ENCODE data around the gene IFT74. TPM values are rescaled to one million over a fixed set of nuclear protein-coding genes. Genes with fewer than 3 reads are reported as not detected.

The IFT74 gene
- total RNA-seq, 1 donor from 2014 or later: 9.4 TPM

DNA sequence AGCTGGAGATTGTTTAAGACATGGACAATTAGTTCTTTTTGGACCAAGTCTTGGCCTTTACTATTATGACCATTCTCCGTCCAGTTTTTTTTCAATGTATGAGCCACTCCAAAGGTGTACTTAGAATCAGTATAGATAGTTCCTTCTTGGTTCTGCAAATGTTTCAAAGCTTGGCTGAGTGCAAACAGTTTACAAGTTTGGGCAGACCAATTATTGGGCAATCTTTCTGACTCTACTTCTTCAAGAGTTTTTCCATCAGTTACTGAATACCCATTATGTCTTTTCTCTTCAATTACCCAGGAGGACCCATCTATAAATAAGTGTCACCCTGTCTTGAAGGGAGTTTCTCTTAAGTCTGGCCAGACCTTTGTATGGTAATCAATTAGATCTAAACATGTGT, 15.5 kb downstream of the IFT74 start:
- Histone ChIP-seq H3K9me3 (ENCODE audit: control insufficient read depth in 3 of 3, low read length in 3 of 3) (no peaks in the 10 kb centered on the region), H3K9ac (ENCODE audit: low read depth in 1 of 3, low read length in 3 of 3) (no peak overlapping the region), H3K4me3 (ENCODE audit: low read length in 3 of 3) (no peak overlapping the region)

DNA sequence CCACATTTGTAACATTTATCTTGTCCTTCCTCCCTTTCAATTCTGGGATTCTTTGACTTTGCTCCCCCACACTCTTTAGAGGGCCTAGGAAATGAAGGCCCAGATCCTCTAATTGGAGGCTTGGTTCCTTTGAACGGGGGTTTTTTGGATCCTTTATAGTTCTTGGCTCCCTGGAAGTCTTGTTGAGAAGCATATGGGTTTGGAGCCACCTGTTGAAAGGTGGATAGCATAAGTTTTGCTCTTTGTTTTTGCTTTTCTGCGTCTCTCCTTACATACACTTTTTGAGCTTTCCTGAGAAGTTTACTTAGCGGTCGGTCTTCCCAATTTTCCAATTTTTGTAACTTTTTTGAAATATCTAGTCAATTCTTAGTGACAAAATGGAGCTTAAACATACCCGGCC, 17.8 kb downstream of the IFT74 start:
- no peaks in the 10 kb centered on the region for H3K27me3 ChIP-seq (ENCODE audit: control insufficient read depth in 3 of 3, insufficient read depth in 3 of 3, low read length in 3 of 3)
- no peaks in the 10 kb centered on the region for H3K36me3 ChIP-seq (ENCODE audit: control insufficient read depth in 3 of 3, insufficient read depth in 3 of 3, low read length in 3 of 3)
- no peaks in the 10 kb centered on the region for H3K9me3 ChIP-seq (ENCODE audit: control insufficient read depth in 3 of 3, low read length in 3 of 3)
- no peak overlapping the region for H3K4me3 ChIP-seq (ENCODE audit: low read length in 3 of 3)
- H3K4me1 ChIP-seq (ENCODE audit: control insufficient read depth in 3 of 3, insufficient read depth in 3 of 3, low read length in 3 of 3): no peaks in the 10 kb centered on the region
- H3K9ac ChIP-seq (ENCODE audit: low read depth in 1 of 3, low read length in 3 of 3): no peak overlapping the region
- H3K27ac ChIP-seq (ENCODE audit: low read depth, low read length): no peak overlapping the region

More for the DNA sequence above, 15.5 kb downstream of the IFT74 start:
- Histone ChIP-seq H3K27ac (ENCODE audit: low read depth, low read length) (no peak overlapping the region), H3K36me3 (ENCODE audit: control insufficient read depth in 3 of 3, insufficient read depth in 3 of 3, low read length in 3 of 3) (no peaks in the 10 kb centered on the region), H3K27me3 (ENCODE audit: control insufficient read depth in 3 of 3, insufficient read depth in 3 of 3, low read length in 3 of 3) (no peaks in the 10 kb centered on the region), H3K4me1 (ENCODE audit: control insufficient read depth in 3 of 3, insufficient read depth in 3 of 3, low read length in 3 of 3) (no peaks in the 10 kb centered on the region)

DNA sequence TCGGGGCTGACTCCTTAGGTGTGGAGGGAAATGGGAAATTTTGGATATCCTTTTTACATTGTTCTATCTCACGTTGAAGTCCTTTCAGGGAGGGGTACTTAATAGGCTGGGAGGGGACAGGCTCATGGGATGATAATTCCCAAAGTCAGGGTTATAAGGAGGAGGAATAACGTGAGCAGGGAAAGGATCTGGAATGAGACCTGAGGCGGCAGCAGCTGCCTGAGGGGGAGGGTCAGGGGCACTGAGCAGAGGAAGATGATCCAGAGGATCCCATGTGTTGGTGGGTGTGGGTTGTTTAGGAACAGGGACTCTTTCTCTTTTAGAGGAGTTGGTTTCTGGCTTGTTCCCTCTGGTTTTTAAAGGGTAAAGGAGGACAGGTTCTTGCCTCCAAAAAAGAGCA, 18.7 kb downstream of the IFT74 start:
- Histone ChIP-seq H3K4me3 (ENCODE audit: low read length in 3 of 3) (no peak overlapping the region), H3K9me3 (ENCODE audit: control insufficient read depth in 3 of 3, low read length in 3 of 3) (no peaks in the 10 kb centered on the region), H3K36me3 (ENCODE audit: control insufficient read depth in 3 of 3, insufficient read depth in 3 of 3, low read length in 3 of 3) (peaks cover 0 to under 1% (median 0%) of the 10 kb centered on the region in 3 donors), H3K9ac (ENCODE audit: low read depth in 1 of 3, low read length in 3 of 3) (no peak overlapping the region), H3K4me1 (ENCODE audit: control insufficient read depth in 3 of 3, insufficient read depth in 3 of 3, low read length in 3 of 3) (no peaks in the 10 kb centered on the region), H3K27me3 (ENCODE audit: control insufficient read depth in 3 of 3, insufficient read depth in 3 of 3, low read length in 3 of 3) (no peaks in the 10 kb centered on the region), H3K27ac (ENCODE audit: low read depth, low read length) (no peak overlapping the region)

DNA sequence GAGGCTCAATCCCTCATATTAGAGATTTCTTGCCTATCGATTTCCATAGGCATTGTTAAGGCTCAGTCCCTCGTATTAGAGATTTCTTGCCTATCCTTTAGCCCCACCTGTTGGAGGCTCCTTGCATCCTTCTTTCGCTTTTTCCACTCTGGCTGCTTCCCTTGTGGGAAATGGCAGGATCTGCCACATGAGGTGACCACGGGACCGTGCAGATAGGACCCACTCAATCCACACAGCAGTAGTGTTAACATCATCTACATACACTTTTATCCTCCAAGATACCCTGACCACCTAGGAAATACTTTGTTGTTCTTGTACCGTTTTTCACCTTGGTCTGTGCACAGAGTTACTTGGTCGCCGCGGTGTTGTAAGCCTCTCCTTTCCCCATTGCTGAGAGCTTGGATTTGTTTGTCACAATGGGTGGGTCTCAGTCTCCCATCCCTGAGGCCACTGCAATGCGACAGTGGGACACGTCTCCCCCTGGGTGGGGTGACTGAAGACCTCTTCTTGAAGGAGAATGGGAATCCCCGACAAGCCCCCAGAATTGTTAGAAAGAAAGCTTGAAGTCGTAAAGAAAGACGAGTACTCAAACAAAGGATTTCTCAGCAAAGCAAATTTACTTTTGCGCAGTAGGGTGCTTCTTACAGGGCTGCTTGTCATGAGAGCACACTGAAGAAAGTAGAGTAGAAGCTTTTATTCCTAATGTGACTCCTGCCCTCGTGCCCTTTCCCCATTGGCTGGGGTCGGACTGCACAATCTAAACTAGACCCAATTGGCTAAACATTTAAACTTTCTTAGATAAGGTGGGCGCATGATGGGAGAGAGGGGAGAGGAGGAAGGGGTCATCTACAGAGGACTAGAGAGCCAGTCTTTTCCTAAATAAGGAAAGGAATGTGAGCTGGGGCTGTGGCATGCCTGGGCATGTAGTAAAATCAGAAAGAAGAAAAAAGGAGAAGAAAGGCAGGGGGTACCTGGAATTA, 19.8 kb downstream of the IFT74 start:
- Histone ChIP-seq H3K27ac (ENCODE audit: low read depth, low read length) (no peak overlapping the region), H3K4me1 (ENCODE audit: control insufficient read depth in 3 of 3, insufficient read depth in 3 of 3, low read length in 3 of 3) (no peaks in the 10 kb centered on the region), H3K36me3 (ENCODE audit: control insufficient read depth in 3 of 3, insufficient read depth in 3 of 3, low read length in 3 of 3) (peaks cover 0 to 3% (median 0%) of the 10 kb centered on the region in 3 donors), H3K9ac (ENCODE audit: low read depth in 1 of 3, low read length in 3 of 3) (no peak overlapping the region), H3K27me3 (ENCODE audit: control insufficient read depth in 3 of 3, insufficient read depth in 3 of 3, low read length in 3 of 3) (no peaks in the 10 kb centered on the region), H3K4me3 (ENCODE audit: low read length in 3 of 3) (no peak overlapping the region), H3K9me3 (ENCODE audit: control insufficient read depth in 3 of 3, low read length in 3 of 3) (no peaks in the 10 kb centered on the region)

DNA sequence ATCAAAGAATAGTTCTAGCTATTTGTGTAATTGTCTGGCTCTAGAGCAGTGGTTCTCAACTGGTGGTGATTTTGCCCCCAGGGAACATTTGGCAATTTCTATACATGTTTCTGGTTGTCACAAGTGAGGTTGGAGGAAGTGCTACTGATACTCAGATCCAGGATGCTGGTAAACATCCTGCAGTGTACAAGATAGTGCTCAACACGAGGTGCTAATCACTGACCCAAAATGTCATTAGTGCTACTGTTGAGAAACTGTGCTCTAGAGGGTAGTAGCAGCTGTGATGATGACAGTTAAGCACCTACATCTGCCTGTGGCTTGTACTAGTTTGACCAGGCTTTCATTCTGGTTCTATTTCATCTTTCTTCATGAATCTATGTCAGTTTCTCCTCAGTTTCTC, 27.1 kb downstream of the IFT74 start:
- Histone ChIP-seq H3K36me3 (ENCODE audit: control insufficient read depth in 3 of 3, insufficient read depth in 3 of 3, low read length in 3 of 3) (peaks cover 5 to 20% (median 18%) of the 10 kb centered on the region in 3 donors), H3K9ac (ENCODE audit: low read depth in 1 of 3, low read length in 3 of 3) (no peak overlapping the region), H3K9me3 (ENCODE audit: control insufficient read depth in 3 of 3, low read length in 3 of 3) (no peaks in the 10 kb centered on the region), H3K27ac (ENCODE audit: low read depth, low read length) (no peak overlapping the region), H3K4me3 (ENCODE audit: low read length in 3 of 3) (no peak overlapping the region), H3K4me1 (ENCODE audit: control insufficient read depth in 3 of 3, insufficient read depth in 3 of 3, low read length in 3 of 3) (no peaks in the 10 kb centered on the region), H3K27me3 (ENCODE audit: control insufficient read depth in 3 of 3, insufficient read depth in 3 of 3, low read length in 3 of 3) (no peaks in the 10 kb centered on the region)

DNA sequence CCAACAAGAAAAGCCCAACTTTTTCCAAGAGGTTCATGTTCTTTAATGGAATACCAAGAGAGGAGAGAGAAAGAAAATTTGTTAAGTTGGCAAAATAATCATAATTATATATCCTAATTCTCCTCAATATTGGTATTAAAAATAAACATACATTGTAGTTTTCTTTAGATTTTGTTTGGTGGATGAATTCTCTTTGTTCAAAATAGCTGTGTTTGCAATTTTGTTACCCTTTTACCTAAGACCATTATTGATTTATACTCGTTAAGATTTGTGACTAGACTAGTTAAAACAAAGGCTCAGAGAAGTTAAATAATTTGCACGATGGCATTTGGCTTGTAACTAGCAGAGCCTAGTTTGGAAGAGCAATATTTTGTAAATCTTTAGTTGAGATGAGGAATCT, 39.6 kb downstream of the IFT74 start:
- no peaks in the 10 kb centered on the region for H3K4me1 ChIP-seq (ENCODE audit: control insufficient read depth in 3 of 3, insufficient read depth in 3 of 3, low read length in 3 of 3)
- no peak overlapping the region for H3K4me3 ChIP-seq (ENCODE audit: low read length in 3 of 3)
- H3K27ac ChIP-seq (ENCODE audit: low read depth, low read length): no peak overlapping the region
- H3K27me3 ChIP-seq (ENCODE audit: control insufficient read depth in 3 of 3, insufficient read depth in 3 of 3, low read length in 3 of 3): no peaks in the 10 kb centered on the region
- H3K36me3 ChIP-seq (ENCODE audit: control insufficient read depth in 3 of 3, insufficient read depth in 3 of 3, low read length in 3 of 3): peaks cover 0 to 3% (median 0%) of the 10 kb centered on the region in 3 donors
- no peak overlapping the region for H3K9ac ChIP-seq (ENCODE audit: low read depth in 1 of 3, low read length in 3 of 3)
- no peaks in the 10 kb centered on the region for H3K9me3 ChIP-seq (ENCODE audit: control insufficient read depth in 3 of 3, low read length in 3 of 3)

DNA sequence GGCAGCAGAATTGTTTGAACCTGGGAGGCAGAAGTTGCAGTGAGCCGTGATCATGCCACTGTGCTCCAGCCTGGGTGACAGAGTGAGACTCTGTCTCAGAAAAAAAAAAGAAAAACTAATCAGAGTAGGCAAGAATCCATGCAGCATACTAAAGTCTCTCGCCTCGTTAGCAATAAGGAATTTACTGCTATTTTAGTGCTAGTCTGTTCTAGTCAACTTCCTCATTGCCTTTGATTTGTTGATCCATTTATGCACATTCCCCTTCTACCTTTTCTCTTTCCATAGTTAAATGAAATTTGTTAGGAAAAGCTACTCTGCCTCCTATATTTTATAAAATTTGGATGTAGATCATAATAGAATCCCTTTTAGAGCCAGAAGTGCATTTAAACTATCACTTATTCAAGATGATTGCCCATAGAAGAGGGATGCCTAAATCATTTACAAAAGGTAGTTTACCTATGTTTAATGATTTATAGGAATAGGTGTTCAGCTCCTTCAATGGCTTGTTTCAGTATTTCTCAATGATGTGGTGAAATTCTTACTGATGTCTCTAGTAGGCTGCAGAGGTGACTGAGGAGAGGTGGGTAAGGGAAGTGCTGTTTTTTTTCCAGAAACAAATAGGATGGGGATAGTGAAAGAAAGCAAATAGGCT, 47.3 kb downstream of the IFT74 start:
- Histone ChIP-seq H3K27ac (ENCODE audit: low read depth, low read length) (no peak overlapping the region), H3K9me3 (ENCODE audit: control insufficient read depth in 3 of 3, low read length in 3 of 3) (no peaks in the 10 kb centered on the region), H3K4me1 (ENCODE audit: control insufficient read depth in 3 of 3, insufficient read depth in 3 of 3, low read length in 3 of 3) (no peaks in the 10 kb centered on the region), H3K27me3 (ENCODE audit: control insufficient read depth in 3 of 3, insufficient read depth in 3 of 3, low read length in 3 of 3) (no peaks in the 10 kb centered on the region), H3K36me3 (ENCODE audit: control insufficient read depth in 3 of 3, insufficient read depth in 3 of 3, low read length in 3 of 3) (no peaks in the 10 kb centered on the region), H3K9ac (ENCODE audit: low read depth in 1 of 3, low read length in 3 of 3) (no peak overlapping the region), H3K4me3 (ENCODE audit: low read length in 3 of 3) (no peak overlapping the region)

DNA sequence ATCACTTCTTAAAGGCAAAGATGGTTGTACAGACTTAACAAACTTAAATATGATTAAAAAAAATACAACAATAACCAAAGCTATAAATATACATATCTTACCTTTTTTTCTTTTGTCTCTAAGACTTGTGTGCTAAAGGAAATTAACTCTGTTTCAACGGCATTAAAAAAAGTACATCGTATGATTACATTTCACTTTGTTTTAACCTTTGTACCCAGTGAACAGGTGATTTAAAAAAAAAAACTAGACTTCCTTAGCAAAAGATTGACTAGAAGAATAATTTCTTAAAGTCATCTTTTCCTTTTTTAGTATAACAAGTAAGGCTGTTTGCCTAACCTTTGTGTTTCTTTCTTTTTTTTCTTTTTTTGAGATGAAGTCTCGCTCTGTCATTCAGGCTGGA, 49.3 kb downstream of the IFT74 start, which contains the start of gene LRRC19:
TSS of gene LRRC19 (minus strand) at position 182 of the 400 bp plus-strand sequence. CDS start 5,978 bp downstream, outside the sequence.
- Histone ChIP-seq H3K4me3 (ENCODE audit: low read length in 3 of 3) (no peak within 1 kb of the TSS), H3K9ac (ENCODE audit: low read depth in 1 of 3, low read length in 3 of 3) (no peak within 1 kb of the TSS), H3K27me3 (ENCODE audit: control insufficient read depth in 3 of 3, insufficient read depth in 3 of 3, low read length in 3 of 3) (no peaks in the 10 kb centered on the region), H3K36me3 (ENCODE audit: control insufficient read depth in 3 of 3, insufficient read depth in 3 of 3, low read length in 3 of 3) (no peaks in the 10 kb centered on the region), H3K4me1 (ENCODE audit: control insufficient read depth in 3 of 3, insufficient read depth in 3 of 3, low read length in 3 of 3) (no peaks in the 10 kb centered on the region), H3K27ac (ENCODE audit: low read depth, low read length) (no peak within 1 kb of the TSS), H3K9me3 (ENCODE audit: control insufficient read depth in 3 of 3, low read length in 3 of 3) (no peaks in the 10 kb centered on the region)

DNA sequence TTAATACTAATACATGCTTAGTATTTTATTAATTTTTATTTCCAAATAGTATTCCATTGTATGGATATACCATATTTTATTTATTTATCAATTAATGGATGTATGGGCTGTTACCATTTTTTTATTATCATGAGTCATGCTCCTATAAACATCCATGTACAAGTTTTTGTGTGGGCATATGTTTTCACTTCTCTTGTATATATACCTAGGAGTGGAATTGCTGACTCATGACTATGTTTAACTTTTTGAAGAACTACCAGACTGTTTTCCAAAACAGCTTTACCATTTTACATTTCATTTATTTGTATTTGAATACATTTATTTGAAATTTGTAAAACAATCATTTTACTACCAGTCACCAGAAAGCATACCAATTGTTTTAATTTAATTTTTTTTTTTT, 63.4 kb downstream of the IFT74 start:
- Histone ChIP-seq H3K36me3 (ENCODE audit: control insufficient read depth in 3 of 3, insufficient read depth in 3 of 3, low read length in 3 of 3) (peaks cover 8 to 20% (median 15%) of the 10 kb centered on the region in 3 donors), H3K27ac (ENCODE audit: low read depth, low read length) (no peak overlapping the region), H3K9ac (ENCODE audit: low read depth in 1 of 3, low read length in 3 of 3) (no peak overlapping the region), H3K9me3 (ENCODE audit: control insufficient read depth in 3 of 3, low read length in 3 of 3) (no peaks in the 10 kb centered on the region), H3K4me3 (ENCODE audit: low read length in 3 of 3) (no peak overlapping the region), H3K4me1 (ENCODE audit: control insufficient read depth in 3 of 3, insufficient read depth in 3 of 3, low read length in 3 of 3) (no peaks in the 10 kb centered on the region), H3K27me3 (ENCODE audit: control insufficient read depth in 3 of 3, insufficient read depth in 3 of 3, low read length in 3 of 3) (no peaks in the 10 kb centered on the region)

DNA sequence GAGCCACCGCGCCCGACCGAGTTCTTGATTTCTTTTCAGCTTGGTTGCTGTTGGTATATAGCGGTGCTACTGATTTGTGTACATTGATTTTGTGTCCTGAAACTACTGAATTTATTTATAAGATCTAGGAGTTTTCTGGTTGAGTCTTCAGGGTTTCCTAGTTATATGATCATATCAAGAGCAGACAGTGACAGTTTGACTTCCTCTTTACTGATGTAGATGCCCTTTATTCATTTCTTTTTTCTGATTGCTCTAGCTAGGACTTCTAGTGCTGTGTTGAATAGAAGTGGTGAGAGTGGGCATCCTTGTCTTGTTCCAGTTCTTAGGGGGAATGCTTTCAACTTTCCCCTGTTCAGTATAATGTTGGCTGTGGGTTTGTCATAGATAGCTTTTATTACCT, 66.7 kb downstream of the IFT74 start:
- no peak overlapping the region for H3K9ac ChIP-seq (ENCODE audit: low read depth in 1 of 3, low read length in 3 of 3)
- H3K27me3 ChIP-seq (ENCODE audit: control insufficient read depth in 3 of 3, insufficient read depth in 3 of 3, low read length in 3 of 3): no peaks in the 10 kb centered on the region
- no peaks in the 10 kb centered on the region for H3K9me3 ChIP-seq (ENCODE audit: control insufficient read depth in 3 of 3, low read length in 3 of 3)
- H3K36me3 ChIP-seq (ENCODE audit: control insufficient read depth in 3 of 3, insufficient read depth in 3 of 3, low read length in 3 of 3): peaks cover 7 to 12% (median 8%) of the 10 kb centered on the region in 3 donors
- no peak overlapping the region for H3K27ac ChIP-seq (ENCODE audit: low read depth, low read length)
- H3K4me3 ChIP-seq (ENCODE audit: low read length in 3 of 3): no peak overlapping the region
- H3K4me1 ChIP-seq (ENCODE audit: control insufficient read depth in 3 of 3, insufficient read depth in 3 of 3, low read length in 3 of 3): no peaks in the 10 kb centered on the region

Data from skeletal muscle tissue (tissue), 4 donors.